Inflammatory macrophage treated with lipopolysaccharide for 1 hour (primary cell): ENCODE data around the gene ZDHHC24.
"Not testable (repeated sequence)": the region's sequence is repeated elsewhere in the genome, so short reads cannot be mapped to it uniquely, and the experiment has no call there.

Experiments
- DNase-seq, 2 donors: peaks; one replicate each; pipeline ENCODE4 v3.0.0-alpha.2; 2020 to 2022

The ZDHHC24 gene, protein sequence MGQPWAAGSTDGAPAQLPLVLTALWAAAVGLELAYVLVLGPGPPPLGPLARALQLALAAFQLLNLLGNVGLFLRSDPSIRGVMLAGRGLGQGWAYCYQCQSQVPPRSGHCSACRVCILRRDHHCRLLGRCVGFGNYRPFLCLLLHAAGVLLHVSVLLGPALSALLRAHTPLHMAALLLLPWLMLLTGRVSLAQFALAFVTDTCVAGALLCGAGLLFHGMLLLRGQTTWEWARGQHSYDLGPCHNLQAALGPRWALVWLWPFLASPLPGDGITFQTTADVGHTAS

DNA sequence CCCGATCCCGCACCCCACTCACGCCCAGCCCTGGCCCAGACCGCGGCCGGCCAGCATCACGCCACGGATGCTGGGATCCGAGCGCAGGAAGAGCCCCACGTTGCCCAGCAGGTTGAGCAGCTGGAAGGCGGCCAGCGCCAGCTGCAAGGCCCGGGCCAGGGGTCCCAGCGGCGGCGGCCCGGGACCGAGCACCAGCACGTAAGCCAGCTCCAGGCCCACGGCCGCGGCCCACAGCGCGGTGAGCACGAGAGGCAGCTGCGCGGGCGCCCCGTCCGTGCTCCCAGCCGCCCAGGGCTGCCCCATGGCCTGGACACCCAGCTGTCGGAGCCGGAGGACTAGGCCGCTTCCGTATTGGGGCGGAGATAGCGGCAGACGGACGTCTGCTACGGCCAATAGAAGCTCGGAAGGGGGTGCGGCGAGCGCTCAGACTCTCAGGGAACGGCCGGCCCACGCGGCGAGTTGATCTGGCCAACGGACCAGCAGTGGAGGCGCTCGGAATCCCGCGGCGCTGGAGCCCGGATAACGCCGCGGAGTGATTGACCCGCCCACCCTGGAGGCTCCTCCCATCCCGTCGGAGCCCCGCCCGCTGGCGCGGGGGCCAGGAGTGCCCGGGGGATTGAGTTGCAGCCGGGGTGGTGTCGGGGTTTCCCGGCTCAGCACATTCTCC, at the start of gene ZDHHC24:
Gene ZDHHC24 (minus strand): TSS at position 348 of the 667 bp plus-strand sequence. CDS start 45 bp downstream, at position 303.
- DNase-seq = peak; percentile 99

DNA sequence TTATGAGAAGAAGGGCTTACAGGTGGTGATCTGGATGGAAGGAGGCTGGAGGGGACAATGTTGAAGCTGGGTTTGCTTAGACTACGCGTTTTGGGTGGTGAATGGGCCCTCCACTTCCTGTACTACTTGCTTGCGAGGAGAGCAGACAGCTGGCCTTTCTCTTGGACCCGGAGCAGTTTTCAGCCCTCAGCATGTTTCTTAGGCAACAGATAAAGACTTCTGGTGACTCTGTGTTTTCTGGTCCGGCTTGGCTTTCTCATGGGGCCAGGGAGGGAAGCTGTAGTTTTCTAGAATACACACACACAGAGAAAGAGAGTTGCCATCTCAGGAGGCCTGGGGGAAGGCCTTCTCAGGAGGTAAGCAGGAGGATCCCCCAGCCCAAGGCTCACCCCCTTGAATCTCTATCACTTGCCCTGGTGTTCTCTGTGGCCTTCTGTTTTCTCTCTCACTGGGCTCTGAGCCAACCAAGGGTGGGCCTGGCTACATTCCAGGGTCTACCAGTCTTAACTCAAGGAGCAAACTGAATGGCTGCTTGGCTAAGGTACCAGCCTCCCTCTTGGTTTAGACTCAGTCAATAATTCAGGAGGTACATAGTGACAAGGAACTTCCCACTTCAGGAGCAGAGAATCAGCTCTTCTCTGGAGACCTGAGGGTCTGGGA, 49.5 kb upstream of the ZDHHC24 start:
- no peak for DNase-seq

DNA sequence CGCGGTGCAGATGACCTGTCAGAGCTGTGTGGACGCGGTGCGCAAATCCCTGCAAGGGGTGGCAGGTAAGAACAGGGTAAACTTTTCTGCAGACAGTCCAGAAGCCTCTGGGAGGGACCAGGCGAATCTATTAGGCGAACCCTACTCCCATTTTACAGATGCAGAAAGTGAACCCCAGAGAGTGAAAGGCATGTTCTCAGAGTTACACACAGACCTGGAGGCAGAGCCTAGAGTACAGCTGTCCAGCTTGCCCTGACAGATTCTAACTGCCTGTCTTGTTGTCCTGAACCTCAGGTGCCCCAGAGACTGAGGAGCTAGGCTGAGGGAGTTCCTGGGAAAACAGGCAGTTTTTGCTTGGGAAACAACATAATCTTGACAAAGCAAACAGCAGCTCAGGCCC, 47.8 kb upstream of the ZDHHC24 start:
- no peak for DNase-seq

DNA sequence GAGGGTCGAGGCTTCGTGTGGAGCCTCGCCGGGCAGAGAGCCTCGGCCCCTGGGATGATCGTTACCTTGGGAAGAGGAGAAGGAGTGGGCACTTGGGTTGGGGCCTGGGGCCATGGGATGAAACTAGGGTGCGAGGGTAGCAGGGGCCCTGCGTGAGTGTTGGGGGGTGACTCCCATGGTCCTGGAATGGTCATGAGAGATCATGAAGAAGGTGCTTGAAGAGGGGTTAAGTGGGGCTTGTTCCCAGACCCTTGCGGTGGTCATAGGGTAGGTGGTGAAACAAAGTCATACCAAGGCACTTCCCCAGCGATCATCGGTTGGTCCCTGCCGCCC, 47.4 kb upstream of the ZDHHC24 start:
- DNase-seq = no peak

DNA sequence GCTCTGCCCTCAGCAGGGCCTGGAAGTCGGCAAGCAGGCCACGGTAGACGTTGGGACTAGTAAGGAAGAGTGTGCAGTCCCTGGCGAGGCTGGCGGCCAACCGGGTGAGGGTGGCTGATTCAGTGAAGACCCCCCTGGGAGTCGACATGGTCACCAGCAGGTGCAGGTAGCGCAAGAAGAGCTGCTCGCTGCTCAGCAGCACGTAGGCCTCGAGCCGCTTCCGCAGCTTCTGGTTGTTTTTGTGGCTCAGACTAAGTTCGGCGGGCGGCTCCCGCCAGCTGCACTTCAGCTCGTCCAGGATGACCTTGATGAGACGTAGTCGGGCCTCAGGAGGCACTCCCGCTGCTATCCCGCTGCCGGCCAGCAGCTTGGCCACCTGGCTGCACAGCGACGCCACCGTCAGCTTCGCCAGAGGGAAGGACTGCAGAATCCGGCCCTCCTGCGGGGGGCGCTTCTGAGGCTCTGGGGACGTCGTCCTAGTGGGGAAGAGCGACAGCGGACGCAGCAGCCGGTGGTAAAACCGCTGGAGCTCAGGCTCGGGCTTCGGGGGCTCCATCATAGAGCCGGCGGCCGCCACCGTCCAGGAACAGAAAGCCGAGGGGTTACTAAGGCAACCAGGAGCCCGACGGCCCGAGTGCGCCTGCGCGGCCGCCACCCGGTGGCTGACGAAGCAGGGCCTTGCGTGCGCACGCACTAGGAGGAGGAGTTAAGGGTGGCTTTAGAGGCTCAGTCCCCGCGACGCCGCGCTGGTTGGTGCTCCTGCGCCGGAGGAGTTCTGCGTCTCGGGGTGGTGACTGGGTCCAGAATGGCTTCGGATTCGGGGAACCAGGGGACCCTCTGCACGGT, 46.8 kb upstream of the ZDHHC24 start, which contains the start of the genes CCDC87 and CCS:
Gene CCDC87 (minus strand): TSS at position 607 of the 846 bp plus-strand sequence. CDS start 48 bp downstream, at position 559.
Gene CCS (plus strand): TSS at position 729 of the 846 bp plus-strand sequence. CDS start 77 bp downstream, at position 806.
- DNase-seq = peak; percentile 94 to 98

DNA sequence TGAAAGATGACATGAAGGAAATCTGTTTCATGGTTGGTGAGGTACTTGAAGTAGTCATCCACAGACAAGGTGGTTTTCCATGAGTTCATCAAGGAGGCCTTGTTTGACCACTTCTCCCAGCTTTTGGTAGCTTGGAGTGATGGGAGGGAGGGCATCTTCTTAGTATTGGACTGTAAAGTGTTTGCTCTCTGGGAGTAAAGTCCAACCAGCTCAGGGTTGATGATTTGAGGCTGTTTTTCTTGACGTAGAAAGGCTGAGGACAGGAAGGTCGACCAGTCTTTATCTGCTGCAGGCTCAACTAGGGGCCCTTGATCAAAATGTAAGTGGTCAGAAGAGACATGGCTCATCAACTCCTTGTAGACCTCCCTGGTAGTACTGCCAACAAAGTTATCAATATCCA, 45.3 kb upstream of the ZDHHC24 start:
- DNase-seq = no peak

DNA sequence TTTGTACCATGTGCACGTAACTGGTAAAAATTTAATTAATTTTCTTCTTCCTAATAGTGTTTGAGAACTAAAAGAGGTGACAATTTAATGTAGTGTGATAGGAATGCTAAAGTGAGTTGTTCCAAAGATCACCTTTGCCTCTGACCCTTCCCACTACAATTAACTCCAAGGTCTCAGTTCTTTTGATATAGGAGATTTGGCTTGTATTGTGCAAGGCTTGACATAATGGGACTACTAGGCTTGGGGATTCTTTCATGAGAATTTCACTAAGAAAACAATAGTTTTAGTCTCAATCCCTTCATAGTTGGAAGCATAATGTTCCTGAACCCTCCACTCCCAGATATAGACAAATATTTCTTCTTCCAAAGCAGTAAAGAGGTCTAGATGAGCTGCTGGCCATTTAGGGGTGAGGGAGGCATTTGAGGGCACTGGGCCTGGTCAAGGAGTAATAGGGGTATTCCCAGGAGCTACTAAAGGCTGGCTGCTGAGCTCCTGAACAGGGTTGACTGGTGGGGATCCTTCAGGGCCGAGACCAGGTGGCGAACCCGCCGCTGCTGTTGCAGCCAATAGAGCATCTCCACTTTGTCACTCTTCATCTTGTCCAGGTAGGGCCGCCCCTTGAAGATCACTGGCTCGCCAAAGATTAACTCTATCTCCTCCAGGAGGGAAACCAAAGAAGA, 44.3 kb upstream of the ZDHHC24 start:
- no peak for DNase-seq

DNA sequence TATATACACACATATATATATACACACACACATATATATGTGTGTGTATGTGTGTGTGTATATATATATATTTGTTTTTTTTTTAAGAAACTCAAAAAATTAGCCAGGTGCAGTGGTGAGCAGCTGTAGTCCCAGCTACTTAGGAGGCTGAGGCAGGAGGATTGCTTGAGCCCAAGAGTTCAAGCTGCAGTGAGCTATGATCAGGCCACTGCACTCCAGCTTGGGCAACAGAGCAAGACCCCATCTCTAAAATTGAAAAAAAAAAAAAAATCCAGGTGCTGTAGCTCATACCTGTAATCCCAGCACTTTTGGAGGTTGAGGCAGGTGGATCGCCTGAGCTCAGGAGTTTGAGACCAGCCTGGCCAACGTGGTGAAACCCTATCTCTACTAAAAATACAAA, 43.5 kb upstream of the ZDHHC24 start:
- not testable (repeated sequence) for DNase-seq

DNA sequence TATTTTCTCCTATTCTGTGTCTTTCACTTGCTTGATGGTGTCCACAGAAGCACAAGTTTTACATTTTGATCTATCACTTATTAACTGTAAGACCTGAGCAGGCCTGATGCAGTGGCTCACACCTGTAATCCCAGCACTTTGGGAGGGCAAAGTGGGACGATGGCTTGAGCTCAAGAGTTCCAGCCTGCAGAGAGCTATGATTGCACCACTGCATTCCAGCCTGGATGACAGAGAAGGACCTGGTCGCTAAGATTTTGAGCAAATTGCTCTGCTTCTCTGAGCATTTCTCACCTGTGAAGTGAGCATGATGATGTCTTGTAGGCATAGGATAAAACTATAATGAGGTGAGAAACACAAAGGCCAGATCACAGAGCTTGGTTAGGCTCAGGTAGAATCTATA, 40.3 kb upstream of the ZDHHC24 start:
- no peak for DNase-seq

DNA sequence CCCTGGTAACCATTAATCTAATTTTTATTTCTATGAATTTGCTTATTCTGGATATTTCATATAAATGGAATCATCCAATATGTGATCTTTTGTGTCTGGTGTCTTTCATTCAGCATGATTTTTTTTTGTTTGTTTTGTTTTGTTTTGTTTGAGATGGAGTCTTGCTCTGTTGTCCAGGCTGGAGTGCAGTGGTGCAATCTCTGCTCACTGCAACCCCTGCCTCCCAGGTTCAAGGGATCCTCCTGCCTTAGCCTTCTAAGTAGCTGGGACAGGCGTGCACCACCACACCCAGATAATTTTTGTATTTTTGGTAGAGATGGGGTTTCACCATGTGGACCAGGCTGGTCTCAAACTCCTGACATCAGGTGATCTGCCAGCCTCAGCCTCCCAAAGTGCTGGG, 39.6 kb upstream of the ZDHHC24 start:
- DNase-seq = not testable (repeated sequence)

DNA sequence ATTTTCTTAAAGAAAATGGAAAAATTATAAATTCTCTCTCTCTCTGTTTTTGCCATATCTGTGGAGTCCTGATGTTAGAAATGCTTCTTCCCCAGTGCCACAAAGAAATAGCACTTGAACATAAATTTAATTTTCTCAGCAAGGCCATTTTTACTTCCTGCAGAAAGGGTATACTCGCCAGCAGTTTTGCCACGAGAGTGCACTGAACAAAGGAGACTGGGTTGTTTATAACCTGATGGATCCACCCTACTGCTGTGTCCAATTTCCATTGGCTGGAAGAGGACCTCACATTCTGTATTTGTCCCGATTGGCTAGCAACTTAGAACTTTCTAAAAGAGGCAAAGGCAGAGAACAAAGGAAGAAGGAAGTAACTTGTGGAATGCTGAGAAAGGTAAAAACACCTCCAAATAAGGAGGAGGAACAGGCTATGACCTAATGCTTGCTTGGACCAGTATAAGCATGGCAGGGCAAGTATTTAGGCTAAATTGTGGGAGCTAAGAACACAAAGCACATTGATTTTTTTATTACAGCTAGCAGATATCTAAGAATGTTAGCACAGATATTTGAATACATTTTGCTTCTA, 36.8 kb upstream of the ZDHHC24 start:
- DNase-seq = not testable (repeated sequence)

DNA sequence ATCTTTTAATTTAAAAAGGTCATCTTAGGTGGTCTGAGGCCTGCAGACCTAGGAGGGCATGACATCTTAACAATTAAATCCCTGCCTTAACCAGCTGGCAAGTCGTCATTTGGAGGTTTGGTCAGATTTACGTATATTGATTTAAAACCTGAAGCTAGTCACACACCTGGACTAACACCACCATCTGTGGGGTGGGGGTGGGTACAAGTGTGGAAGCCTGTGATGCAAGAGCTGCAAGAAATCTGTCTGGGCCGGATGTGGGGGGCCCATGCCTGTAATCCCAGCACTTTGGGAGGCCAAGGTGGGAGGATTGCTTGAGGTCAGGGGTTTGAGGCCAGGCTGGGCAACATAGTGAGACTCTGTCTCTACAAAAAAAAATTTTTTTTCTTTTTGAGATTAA, 35.4 kb upstream of the ZDHHC24 start:
- DNase-seq = no peak

DNA sequence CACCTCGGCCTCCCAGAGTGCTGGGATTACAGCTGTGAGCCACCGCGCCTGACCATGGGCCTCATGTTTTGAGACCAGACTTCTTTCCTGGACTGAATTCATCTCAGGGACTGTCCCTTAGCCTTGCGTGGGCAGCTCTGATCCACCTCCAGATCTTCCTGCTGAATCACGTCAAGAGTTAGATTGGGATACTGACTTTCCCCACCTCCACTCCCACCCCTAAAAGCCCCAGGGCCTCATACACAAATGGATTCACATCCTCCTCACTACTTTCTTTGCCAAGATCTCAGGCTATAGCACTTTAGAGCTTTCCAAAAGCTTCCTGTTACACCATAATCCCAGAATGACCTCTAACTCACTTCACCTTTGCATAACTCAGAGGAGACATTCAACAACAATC, 35.0 kb upstream of the ZDHHC24 start:
- peak; percentile 61 to 98 for DNase-seq

DNA sequence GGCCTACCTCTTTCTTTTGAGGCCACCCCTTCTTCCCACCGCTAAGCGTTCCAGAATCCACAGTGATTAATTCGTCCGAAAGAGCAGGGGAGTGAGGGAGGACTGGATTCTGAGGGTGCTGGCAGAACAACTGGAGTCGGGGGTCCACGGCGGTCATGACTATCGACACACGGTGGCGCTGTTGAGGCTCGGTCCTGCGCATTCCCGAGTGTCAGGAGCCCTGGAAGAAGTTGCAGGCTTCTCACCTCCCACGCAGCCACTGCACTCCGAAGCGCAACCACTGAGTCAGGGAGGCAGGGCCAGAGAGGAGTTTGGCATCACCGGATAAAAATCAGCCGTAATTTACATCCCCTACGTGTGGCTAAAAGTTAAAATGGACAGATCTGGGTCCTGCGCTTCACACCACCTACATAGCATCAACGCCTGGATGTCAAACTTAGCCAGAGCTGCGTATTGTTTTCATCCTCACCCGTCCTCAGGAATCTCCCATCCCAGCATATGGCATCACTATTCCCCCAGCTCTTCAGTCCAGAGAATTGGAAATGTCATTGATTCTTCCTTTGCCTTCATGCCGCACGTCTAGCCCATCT, 33.3 kb upstream of the ZDHHC24 start:
- peak; percentile 76 to 93 for DNase-seq

DNA sequence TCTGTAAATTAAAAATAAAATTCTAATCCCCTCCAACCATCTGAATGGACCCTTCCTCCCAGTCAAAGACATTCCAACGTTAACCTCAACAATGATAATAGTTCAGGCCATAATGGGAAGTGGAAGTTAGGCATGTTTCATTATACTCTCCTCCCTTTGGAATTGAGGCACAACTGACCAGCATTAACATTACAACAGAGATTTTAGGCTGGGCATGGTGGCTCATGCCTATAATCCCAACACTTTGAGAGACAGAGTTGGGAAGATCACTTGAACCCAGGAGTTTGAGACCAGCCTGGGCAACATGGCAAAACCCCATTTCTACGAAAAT, 25.0 kb upstream of the ZDHHC24 start:
- DNase-seq = no peak

DNA sequence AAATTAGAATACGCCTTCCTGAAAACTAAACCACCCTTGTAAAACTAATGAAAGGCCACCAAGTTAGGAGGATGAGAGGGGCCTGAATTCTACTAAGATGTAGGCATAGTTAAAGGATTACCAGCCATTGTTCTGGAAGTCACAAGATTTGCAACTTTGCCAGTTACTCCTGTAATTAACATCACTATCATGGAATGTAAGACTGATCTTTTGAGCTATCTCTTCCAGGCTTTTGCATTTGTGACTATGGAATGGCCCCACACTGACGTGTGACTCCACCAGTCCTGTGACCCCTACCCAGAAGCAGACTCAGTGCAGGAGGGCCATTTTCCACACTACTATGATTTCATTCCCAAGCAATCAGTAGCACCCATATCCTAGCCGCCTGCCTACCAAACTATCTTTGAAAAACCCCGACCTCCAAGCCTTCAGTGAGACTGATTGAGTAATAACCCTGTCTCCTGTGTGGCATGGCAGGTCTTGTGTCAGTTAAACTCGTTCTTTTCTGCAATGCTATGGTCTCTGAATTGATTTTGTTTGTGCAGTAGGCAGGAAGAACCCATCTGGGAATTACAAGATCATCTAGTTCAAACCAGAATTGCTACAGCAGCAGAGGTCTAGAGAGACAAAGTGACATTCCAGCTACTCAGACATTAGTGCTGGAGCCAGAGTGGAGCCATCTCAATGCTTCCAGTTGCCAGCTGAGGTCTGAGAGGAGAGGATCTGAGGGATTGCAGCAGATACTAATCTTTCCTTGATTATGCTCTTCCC, 24.4 kb upstream of the ZDHHC24 start:
- no peak for DNase-seq

DNA sequence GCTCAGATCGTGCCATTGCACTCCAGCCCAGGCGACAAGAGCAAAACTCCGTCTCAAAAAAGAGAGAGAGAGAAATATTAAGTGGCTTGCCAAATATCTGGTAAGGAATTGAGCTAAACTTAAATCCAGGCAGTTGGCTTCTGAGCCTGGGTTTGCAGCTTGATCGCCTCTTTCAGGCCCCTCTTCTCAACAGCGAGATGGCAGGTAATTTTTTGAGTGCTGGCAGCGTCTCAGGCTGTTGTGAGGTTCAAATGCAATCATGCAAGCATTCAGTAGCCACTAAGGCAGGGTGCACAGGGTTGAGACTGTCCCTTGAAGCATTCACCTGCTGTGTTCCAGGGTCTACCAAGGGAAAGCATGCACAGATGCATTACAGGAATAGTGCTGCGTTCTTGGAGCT, 23.2 kb upstream of the ZDHHC24 start:
- no peak for DNase-seq

DNA sequence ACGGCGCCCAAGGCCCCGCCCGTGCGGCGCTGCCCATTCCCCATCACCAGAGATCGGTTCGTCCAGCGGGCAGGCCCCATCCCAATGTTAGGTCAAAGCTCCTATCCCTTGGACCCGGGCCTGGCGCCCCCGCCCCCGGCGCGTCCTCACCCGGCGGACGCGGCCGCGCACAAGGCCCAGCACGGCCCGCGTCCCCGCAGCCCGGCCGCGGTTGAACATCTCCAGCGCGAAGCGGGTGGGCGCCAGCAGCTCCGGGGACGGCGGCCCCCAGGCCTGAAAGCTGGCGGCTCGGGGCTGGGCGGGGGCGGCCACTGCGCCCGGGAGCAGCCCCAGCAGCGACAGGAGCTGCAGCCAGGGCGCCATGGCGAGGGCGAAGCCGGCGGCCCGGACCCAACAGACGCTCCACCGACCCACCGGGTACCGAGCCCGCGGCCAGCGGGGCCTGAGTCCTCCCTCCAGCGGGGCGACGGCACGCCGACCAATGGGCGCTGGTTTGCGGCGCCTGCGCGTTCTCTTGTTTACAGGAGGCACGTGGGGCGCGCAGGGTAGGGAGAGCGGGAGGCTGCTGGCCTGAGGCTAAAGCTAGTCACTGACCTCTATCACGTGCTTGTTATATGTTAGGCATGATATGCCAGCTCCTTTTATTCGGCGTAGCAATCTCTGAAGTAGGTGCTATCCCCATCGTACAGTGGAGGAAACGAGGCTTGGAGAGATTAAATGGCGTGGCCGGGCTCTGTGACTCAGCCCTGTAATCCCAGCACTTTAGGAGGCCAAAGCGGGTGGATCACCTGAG, 22.5 kb upstream of the ZDHHC24 start, which contains the start of gene CTSF:
Gene CTSF (minus strand): TSS at position 483 of the 793 bp plus-strand sequence. CDS start 120 bp downstream, at position 363.
- DNase-seq = peak; percentile 54 to 77

DNA sequence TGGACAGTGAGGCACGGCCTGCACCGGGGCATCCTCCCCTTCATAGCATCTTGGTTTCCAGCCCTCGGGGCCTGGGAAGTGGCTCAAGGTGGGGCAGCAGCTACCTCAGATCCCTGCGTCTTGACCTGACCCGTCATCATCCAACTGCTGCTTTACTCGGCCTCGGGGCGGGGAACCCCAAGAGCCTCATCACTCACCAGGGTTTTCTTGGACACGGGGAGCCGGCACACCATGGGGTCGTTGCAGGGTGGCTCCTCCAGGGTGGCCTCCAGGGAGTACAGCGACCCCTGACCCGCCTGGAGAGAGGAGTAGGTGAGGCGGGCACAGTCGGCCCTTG, 21.9 kb upstream of the ZDHHC24 start:
- no peak for DNase-seq

DNA sequence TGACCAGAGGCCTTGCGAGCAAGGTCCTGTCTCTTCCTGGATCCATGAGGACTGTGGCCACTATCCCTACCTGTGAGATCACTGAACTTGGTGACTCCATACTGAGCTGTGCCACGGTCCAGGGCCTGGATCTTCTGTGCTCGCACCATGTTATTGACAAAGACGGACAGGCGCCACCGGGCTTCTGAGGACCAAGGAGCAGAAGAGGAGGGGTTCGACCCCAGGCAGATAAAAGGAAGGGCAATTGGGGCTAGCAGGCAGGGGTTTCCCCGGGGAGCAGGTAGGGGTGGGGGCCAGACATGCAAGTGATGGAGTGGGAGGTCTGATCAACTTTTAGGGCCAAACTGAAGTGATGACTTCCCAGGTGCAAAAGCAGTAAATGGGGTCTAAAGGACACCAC, 20.4 kb upstream of the ZDHHC24 start:
- no peak for DNase-seq
